DND-41 (cell line): ENCODE results near the gene NEUROD6.

Experiments
- ATAC-seq: fragments of 200-7000 bp; cut with Tn5 transposase; 3 replicates; pipeline ENCODE4 v1.9.1; 2021; ENCODE audit warnings: low read depth; ENCODE audit not compliant: insufficient read depth
- DNase-seq: peaks from one replicate; pipeline ENCODE4 v3.0.0-alpha.2; 2020
- H2AFZ ChIP-seq: 2 replicates; pipeline ENCODE4 v1.6.0; 2012; ENCODE audit warnings: low read depth, low read length
- H3K27ac ChIP-seq: 2 replicates; pipeline ENCODE4 v1.5.1; 2012; ENCODE audit warnings: low read length, inconsistent platforms
- H3K27me3 ChIP-seq: fragments of 200-600 bp; sonication (generic); 2 replicates; pipeline ENCODE4 v1.6.0; 2012; ENCODE audit warnings: low read length, mild to moderate bottlenecking, inconsistent platforms; ENCODE audit not compliant: insufficient read depth, poor library complexity
- H3K36me3 ChIP-seq: 2 replicates; pipeline ENCODE4 v1.5.1; 2012; ENCODE audit warnings: low read length, inconsistent platforms; ENCODE audit not compliant: insufficient read depth
- H3K4me1 ChIP-seq: 2 replicates; pipeline ENCODE4 v1.5.1; 2012; ENCODE audit warnings: mild to moderate bottlenecking, low read length; ENCODE audit not compliant: insufficient read depth
- H3K4me2 ChIP-seq: 2 replicates; pipeline ENCODE4 v1.6.0; 2012; ENCODE audit warnings: mild to moderate bottlenecking, moderate library complexity, low read length, inconsistent platforms; ENCODE audit not compliant: insufficient read depth
- H3K4me3 ChIP-seq, 2 experiments: fragments of 200-600 bp in 1 of 2; shearing (Covaris generic) in 1 of 2; 2 replicates each; pipeline ENCODE4 v1.5.1; 2012 to 2016; ENCODE audit warnings: inconsistent platforms in 2 of 2, low read length in 2 of 2, mild to moderate bottlenecking in 2 of 2, low read depth in 1 of 2, moderate library complexity in 1 of 2
- H3K79me2 ChIP-seq: 2 replicates; pipeline ENCODE4 v1.6.0; 2012; ENCODE audit warnings: low read length, inconsistent platforms; ENCODE audit not compliant: insufficient read depth
- H3K9ac ChIP-seq: 2 replicates; pipeline ENCODE4 v1.6.0; 2012; ENCODE audit warnings: low read depth, mild to moderate bottlenecking, inconsistent platforms, low read length, moderate library complexity
- H3K9me3 ChIP-seq: 2 replicates; pipeline ENCODE4 v1.5.1; 2012; ENCODE audit warnings: low read length, moderate library complexity, mild to moderate bottlenecking, inconsistent platforms; ENCODE audit not compliant: insufficient read depth, severe bottlenecking
- H4K20me1 ChIP-seq: 2 replicates; pipeline ENCODE4 v1.6.0; 2012; ENCODE audit warnings: low read length; ENCODE audit not compliant: insufficient read depth
- EZH2 ChIP-seq: IDR thresholded peaks from 3 replicates; pipeline ENCODE4 v1.6.1; 2012; ENCODE audit warnings: borderline replicate concordance, low read depth, mild to moderate bottlenecking, moderate library complexity, low read length, inconsistent platforms; ENCODE audit not compliant: severe bottlenecking
- TF ChIP-seq, protein P1 (sequence below): IDR thresholded peaks from 2 replicates; pipeline ENCODE4 v1.5.1; 2012; ENCODE audit warnings: borderline replicate concordance, low read length, moderate library complexity, mild to moderate bottlenecking; ENCODE audit not compliant: poor library complexity, severe bottlenecking; ENCODE audit errors: extremely low read depth

NEUROD6 gene

DNA sequence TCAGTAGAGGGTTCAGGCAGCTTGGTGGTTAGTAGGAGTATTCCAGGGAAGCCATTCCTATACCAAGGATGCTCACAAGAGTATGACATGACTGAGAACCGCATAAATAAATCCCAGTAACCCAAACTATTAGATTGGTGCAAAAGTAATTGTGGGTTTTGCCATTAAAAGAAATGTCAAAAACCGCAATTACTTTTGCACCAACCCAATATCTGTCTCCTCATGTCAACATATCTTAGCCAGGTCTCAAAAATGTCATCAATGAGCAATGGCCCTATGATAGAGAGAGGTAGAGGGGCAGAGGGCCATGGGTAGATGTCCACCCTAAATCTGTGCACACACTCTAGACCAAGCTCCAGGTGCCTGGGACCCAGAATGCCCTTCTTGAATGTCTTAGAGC lies 23.6 kb downstream of the NEUROD6 start:
- H3K36me3 ChIP-seq: no peaks in the 10 kb centered on the region
- H3K4me2 ChIP-seq: no peak overlapping the region
- DNase-seq (no peak), ATAC-seq (no peak)
- H4K20me1 ChIP-seq: no peaks in the 10 kb centered on the region
- no peaks in the 10 kb centered on the region for H3K9me3 ChIP-seq
- no peaks in the 10 kb centered on the region for H3K79me2 ChIP-seq
- TF ChIP-seq, protein P1, sequence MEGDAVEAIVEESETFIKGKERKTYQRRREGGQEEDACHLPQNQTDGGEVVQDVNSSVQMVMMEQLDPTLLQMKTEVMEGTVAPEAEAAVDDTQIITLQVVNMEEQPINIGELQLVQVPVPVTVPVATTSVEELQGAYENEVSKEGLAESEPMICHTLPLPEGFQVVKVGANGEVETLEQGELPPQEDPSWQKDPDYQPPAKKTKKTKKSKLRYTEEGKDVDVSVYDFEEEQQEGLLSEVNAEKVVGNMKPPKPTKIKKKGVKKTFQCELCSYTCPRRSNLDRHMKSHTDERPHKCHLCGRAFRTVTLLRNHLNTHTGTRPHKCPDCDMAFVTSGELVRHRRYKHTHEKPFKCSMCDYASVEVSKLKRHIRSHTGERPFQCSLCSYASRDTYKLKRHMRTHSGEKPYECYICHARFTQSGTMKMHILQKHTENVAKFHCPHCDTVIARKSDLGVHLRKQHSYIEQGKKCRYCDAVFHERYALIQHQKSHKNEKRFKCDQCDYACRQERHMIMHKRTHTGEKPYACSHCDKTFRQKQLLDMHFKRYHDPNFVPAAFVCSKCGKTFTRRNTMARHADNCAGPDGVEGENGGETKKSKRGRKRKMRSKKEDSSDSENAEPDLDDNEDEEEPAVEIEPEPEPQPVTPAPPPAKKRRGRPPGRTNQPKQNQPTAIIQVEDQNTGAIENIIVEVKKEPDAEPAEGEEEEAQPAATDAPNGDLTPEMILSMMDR: no peak
- no peak for TF ChIP-seq EZH2
- peaks cover 2% of the 10 kb centered on the region for H3K27me3 ChIP-seq
- H3K4me3 ChIP-seq: no peak overlapping the region
- H2AFZ ChIP-seq: no peak overlapping the region
- no peak overlapping the region for H3K27ac ChIP-seq
- no peaks in the 10 kb centered on the region for H3K4me1 ChIP-seq
- no peak overlapping the region for H3K9ac ChIP-seq

DNA sequence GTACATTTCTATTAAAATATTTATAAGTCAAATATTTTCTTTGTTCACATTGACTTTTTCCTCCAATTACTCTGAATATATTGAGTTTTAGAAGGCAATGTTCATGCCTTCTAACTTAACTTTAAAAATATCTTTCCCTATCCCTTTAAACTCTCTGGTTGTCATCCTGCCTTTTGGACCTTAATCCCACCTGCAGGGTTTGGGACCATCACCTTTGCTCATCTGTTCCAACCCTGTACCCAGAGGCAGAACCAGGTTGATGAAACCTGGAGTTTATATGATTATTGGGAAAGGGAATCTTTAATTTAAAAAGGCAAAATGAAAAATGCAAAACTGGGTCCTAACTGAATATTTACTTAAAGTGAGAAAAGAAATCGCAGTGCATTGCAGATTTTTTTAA lies 24.8 kb downstream of the NEUROD6 start:
- Histone ChIP-seq H2AFZ (no peak overlapping the region), H3K4me1 (no peaks in the 10 kb centered on the region), H3K79me2 (no peaks in the 10 kb centered on the region), H4K20me1 (no peaks in the 10 kb centered on the region), H3K27me3 (peaks cover 12% of the 10 kb centered on the region), H3K36me3 (no peaks in the 10 kb centered on the region), H3K4me3 (no peak overlapping the region), H3K9me3 (no peaks in the 10 kb centered on the region), H3K9ac (no peak overlapping the region), H3K27ac (no peak overlapping the region), H3K4me2 (no peak overlapping the region)
- TF ChIP-seq EZH2: no peak
- TF ChIP-seq, protein P1: no peak
- DNase-seq (no peak), ATAC-seq (no peak)

GRCh38 chr7:31314781-31315180 lies 25.7 kb downstream of the NEUROD6 start:
- H3K9me3 ChIP-seq: no peaks in the 10 kb centered on the region
- TF ChIP-seq EZH2: no peak
- TF ChIP-seq, protein P1: no peak
- H4K20me1 ChIP-seq: no peaks in the 10 kb centered on the region
- H3K4me3 ChIP-seq: no peak overlapping the region
- H3K79me2 ChIP-seq: no peaks in the 10 kb centered on the region
- H3K4me1 ChIP-seq: no peaks in the 10 kb centered on the region
- H3K27me3 ChIP-seq: peaks cover 13% of the 10 kb centered on the region
- no peak overlapping the region for H3K4me2 ChIP-seq
- no peak overlapping the region for H3K27ac ChIP-seq
- DNase-seq (no peak), ATAC-seq (no peak)
- H2AFZ ChIP-seq: no peak overlapping the region
- no peak overlapping the region for H3K9ac ChIP-seq
- H3K36me3 ChIP-seq: no peaks in the 10 kb centered on the region

DNA sequence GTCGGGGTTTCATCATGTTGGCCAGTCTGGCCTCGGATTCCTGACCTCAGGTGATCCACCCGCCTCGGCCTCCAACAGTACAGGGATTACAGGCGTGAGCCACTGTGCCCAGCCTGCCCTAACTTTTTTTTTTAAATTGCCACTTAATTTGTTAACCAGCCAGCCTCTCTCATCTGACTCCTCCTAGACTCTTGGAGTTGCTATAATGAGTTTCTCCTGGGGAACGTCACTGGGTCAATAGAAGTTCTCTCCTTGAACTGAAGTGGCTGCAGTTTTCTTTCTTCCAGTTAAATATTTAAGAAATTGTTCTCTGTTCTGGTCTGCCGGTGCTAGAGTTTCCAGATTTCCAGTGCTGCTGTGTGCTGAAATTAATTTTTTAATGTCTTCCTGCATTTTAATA lies 27.6 kb downstream of the NEUROD6 start:
- Histone ChIP-seq H4K20me1 (no peaks in the 10 kb centered on the region), H2AFZ (no peak overlapping the region), H3K9ac (no peak overlapping the region), H3K4me1 (no peaks in the 10 kb centered on the region), H3K4me3 (no peak overlapping the region), H3K36me3 (no peaks in the 10 kb centered on the region), H3K27me3 (peaks cover 13% of the 10 kb centered on the region), H3K27ac (no peak overlapping the region), H3K79me2 (no peaks in the 10 kb centered on the region), H3K9me3 (no peaks in the 10 kb centered on the region), H3K4me2 (no peak overlapping the region)
- TF ChIP-seq, protein P1: no peak
- no peak for TF ChIP-seq EZH2
- no peak for DNase-seq
- no peak for ATAC-seq
